ENCODE measurements around the gene PCDHA3. TPM values are rescaled to one million over a fixed set of nuclear protein-coding genes. Genes with fewer than 3 reads are reported as not detected.

PCDHA3 gene
- polyA plus RNA-seq, 1 of the 3 experiments (the other 2 are of a cell fraction), result 0.02 TPM

- peak within 1 kb of the TSS; percentile 97 for H3K4me2 ChIP-seq
- peak; percentile 83 for DNase-seq
- POLR2A ChIA-PET, result interaction anchor here (0.8 to 1.8 kb wide), 7 partner anchors 18 to 210 kb away, joined by 3 to 26 read pairs (median 4); partner anchors contain the start of genes PCDHAC1, PCDHAC2 and PCDHB1
Observed at GRCh38 chr5:140840978-140841962, 40.4 kb downstream of the PCDHA3 start, which contains the start of gene PCDHA8. TSS of gene PCDHA8 (plus strand) at chr5:140841187. CDS start at chr5:140841322, 135 bp downstream.

More at GRCh38 chr5:140840978-140841962, 40.4 kb downstream of the PCDHA3 start, which contains the start of gene PCDHA8:
- Histone ChIP-seq H3K36me3 (replicated peaks in 1 of 2; ENCODE audit: control insufficient read depth in 1 of 2, insufficient read depth in 2 of 2, low read length in 1 of 2) (no peaks in the 10 kb centered on the region), H3K9me2 (no peaks in the 10 kb centered on the region), H3K9me3 (no peaks in the 10 kb centered on the region), H3K4me1 (ENCODE audit: control insufficient read depth in 1 of 2, insufficient read depth in 2 of 2, low read depth in 1 of 2, low read length in 1 of 2) (no peaks in the 10 kb centered on the region), H3K9ac (peak within 1 kb of the TSS; percentile 48; the same call in 1 of the 2 replicates), H3K4me3 (ENCODE audit: low read depth in 2 of 2, low read length in 1 of 2) (peak within 1 kb of the TSS; percentile 66 to 96), H3K79me2 (ENCODE audit: insufficient read depth) (no peaks in the 10 kb centered on the region), H3K27me3 (ENCODE audit: insufficient read depth) (no peaks in the 10 kb centered on the region), H3F3A (replicated peaks; ENCODE audit: insufficient read depth) (no peaks in the 10 kb centered on the region), H4K20me1 (ENCODE audit: insufficient read depth) (no peaks in the 10 kb centered on the region), H3K27ac (ENCODE audit: low read depth in 2 of 2, low read length in 1 of 2) (peak within 1 kb of the TSS in 1 of 2 experiments; percentile 50; a peak in 1 of 4 replicates), H2AFZ (ENCODE audit: low read depth) (peak within 1 kb of the TSS; percentile 99)
- WGBS (ENCODE audit: low lambda C conversion rate), result 13% methylated on average over 47 of the region's 47 CpGs
- CTCF ChIA-PET, result interaction anchor here (0.6 to 4.9 kb wide), 95 partner anchors 9 to 778 kb away, joined by 3 to 189 read pairs (median 5); partner anchors contain the start of genes DIAPH1, PCDHA1, PCDHA10 and PCDHA11
- TF ChIP-seq SMC3 (IDR thresholded peaks at IDR 0.05; ENCODE audit: low read depth, low read length), result peak; percentile 65
- TF ChIP-seq, protein P1, sequence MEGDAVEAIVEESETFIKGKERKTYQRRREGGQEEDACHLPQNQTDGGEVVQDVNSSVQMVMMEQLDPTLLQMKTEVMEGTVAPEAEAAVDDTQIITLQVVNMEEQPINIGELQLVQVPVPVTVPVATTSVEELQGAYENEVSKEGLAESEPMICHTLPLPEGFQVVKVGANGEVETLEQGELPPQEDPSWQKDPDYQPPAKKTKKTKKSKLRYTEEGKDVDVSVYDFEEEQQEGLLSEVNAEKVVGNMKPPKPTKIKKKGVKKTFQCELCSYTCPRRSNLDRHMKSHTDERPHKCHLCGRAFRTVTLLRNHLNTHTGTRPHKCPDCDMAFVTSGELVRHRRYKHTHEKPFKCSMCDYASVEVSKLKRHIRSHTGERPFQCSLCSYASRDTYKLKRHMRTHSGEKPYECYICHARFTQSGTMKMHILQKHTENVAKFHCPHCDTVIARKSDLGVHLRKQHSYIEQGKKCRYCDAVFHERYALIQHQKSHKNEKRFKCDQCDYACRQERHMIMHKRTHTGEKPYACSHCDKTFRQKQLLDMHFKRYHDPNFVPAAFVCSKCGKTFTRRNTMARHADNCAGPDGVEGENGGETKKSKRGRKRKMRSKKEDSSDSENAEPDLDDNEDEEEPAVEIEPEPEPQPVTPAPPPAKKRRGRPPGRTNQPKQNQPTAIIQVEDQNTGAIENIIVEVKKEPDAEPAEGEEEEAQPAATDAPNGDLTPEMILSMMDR (IDR thresholded peaks at IDR 0.05), result peak; percentile 87
- peak; percentile 27 for TF ChIP-seq CHD2 (IDR thresholded peaks at IDR 0.05; ENCODE audit: low read length, partially characterized antibody)
- peak; percentile 92 for TF ChIP-seq RAD21 (IDR thresholded peaks at IDR 0.05; ENCODE audit: low read length)
- TF ChIP-seq EZH2phosphoT487 (IDR thresholded peaks at IDR 0.05; ENCODE audit: borderline replicate concordance, low read depth), result no peak
- TF ChIP-seq RCOR1 (IDR thresholded peaks at IDR 0.05; ENCODE audit: low read length), result peak; percentile 43; the same call in 1 of the 2 replicates
- peak; percentile 75 for TF ChIP-seq ELF1 (IDR thresholded peaks at IDR 0.05)
- no peak for TF ChIP-seq RXRA (IDR thresholded peaks at IDR 0.05; ENCODE audit: borderline replicate concordance, low read depth)
- TF ChIP-seq FOSL2 (IDR thresholded peaks at IDR 0.05; ENCODE audit: borderline replicate concordance, low read depth), result no peak
- TF ChIP-seq, protein P2, sequence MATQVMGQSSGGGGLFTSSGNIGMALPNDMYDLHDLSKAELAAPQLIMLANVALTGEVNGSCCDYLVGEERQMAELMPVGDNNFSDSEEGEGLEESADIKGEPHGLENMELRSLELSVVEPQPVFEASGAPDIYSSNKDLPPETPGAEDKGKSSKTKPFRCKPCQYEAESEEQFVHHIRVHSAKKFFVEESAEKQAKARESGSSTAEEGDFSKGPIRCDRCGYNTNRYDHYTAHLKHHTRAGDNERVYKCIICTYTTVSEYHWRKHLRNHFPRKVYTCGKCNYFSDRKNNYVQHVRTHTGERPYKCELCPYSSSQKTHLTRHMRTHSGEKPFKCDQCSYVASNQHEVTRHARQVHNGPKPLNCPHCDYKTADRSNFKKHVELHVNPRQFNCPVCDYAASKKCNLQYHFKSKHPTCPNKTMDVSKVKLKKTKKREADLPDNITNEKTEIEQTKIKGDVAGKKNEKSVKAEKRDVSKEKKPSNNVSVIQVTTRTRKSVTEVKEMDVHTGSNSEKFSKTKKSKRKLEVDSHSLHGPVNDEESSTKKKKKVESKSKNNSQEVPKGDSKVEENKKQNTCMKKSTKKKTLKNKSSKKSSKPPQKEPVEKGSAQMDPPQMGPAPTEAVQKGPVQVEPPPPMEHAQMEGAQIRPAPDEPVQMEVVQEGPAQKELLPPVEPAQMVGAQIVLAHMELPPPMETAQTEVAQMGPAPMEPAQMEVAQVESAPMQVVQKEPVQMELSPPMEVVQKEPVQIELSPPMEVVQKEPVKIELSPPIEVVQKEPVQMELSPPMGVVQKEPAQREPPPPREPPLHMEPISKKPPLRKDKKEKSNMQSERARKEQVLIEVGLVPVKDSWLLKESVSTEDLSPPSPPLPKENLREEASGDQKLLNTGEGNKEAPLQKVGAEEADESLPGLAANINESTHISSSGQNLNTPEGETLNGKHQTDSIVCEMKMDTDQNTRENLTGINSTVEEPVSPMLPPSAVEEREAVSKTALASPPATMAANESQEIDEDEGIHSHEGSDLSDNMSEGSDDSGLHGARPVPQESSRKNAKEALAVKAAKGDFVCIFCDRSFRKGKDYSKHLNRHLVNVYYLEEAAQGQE (IDR thresholded peaks at IDR 0.05; ENCODE audit: low read depth, low read length), result peak; percentile 46; the same call in 1 of the 2 replicates
- no peak for TF ChIP-seq FOXJ3 (CRISPR knock-in tag; IDR thresholded peaks at IDR 0.05)
- TF ChIP-seq MXI1 (IDR thresholded peaks at IDR 0.05; ENCODE audit: low read depth, low read length), result peak; percentile 65
- TF ChIP-seq MEF2A (IDR thresholded peaks at IDR 0.05; ENCODE audit: borderline replicate concordance, low read depth), result no peak
- TF ChIP-seq RFX5 (IDR thresholded peaks at IDR 0.05; ENCODE audit: low read length), result peak; percentile 73
- TF ChIP-seq, protein P3, sequence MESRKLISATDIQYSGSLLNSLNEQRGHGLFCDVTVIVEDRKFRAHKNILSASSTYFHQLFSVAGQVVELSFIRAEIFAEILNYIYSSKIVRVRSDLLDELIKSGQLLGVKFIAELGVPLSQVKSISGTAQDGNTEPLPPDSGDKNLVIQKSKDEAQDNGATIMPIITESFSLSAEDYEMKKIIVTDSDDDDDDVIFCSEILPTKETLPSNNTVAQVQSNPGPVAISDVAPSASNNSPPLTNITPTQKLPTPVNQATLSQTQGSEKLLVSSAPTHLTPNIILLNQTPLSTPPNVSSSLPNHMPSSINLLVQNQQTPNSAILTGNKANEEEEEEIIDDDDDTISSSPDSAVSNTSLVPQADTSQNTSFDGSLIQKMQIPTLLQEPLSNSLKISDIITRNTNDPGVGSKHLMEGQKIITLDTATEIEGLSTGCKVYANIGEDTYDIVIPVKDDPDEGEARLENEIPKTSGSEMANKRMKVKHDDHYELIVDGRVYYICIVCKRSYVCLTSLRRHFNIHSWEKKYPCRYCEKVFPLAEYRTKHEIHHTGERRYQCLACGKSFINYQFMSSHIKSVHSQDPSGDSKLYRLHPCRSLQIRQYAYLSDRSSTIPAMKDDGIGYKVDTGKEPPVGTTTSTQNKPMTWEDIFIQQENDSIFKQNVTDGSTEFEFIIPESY (IDR thresholded peaks at IDR 0.05; ENCODE audit: borderline replicate concordance, low read depth), result no peak
- no peak for TF ChIP-seq YY1 (IDR thresholded peaks at IDR 0.05; ENCODE audit: low read depth)

Measured in SK-N-SH (cell line).